Iris pigment epithelial cell (primary cell): Measurements from ENCODE around the gene CYTH2.
"Not testable (repeated sequence)": the region's sequence is repeated elsewhere in the genome, so short reads cannot be mapped to it uniquely, and the experiment has no call there.

ENCODE experiments used
- DNase-seq: peaks from one replicate; pipeline ENCODE4 v3.0.0-alpha.2; 2011; ENCODE audit warnings: low read depth

Gene CYTH2

DNA sequence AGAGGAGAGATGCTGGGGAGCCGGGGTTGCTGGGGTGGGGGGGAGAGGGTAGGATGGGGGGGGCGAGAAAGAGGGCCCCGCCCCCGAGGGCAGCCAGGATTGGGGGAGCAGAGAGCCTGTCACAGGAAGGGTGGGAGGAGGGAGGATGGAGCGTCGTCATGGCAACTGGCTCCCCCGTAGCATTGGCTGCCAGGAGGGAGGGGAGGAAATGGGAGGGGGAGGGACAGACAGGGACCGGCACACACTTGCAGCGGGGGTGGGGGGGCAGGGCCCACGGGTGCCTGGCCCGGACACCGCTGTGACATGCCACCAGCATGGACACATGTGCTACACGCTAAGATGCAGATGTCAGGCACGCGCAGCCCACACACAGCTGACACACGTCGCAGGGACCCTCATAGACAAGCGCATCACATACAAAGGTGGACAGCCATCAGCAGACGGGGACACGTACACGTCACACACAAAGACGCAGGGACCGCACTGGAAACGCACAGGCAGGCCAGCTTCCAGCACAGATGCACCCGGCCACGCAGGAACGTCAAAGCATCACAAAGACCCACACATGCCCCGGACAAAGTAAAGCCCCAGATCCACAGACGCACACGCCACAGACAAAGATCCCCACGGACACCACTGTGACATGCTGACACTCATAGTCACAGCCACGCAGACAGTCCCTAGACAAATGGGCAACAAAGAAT, 42.8 kb downstream of the CYTH2 start, which contains the start of gene LMTK3:
Gene LMTK3 (minus strand): TSS at position 36 of the 704 bp plus-strand sequence. CDS start 259 bp downstream, outside the sequence.
- peak; percentile 24 for DNase-seq

DNA sequence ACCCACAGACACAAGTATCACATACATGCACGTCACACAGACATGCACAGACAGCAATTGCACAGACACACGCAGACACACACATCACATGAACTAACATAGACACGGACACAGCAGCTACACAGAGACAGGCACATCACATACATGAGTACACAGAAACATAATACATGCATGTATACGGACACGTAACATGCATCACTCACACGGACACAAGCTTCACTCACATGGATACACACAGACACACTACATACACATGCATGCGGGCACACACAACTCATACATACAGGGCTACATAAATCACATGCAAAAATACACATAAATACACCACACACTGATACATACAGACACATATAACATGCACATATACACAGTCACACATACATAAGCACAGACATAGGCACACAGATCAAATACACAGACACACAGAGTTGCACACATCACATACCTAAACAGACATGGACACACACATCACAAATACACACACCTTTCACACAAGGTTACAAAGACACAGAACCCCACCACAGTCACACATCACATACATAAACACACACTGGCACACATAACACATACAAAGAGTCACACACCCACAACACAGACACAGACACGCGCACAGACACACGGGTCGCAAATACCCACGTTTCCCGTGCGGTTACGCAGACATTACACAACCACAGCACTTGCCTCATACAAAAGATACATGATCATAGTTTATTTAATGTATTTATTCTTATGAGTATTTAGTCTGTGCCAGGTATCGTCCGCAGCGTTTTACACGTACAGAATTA, 43.5 kb downstream of the CYTH2 start:
- peak; percentile 11 for DNase-seq

DNA sequence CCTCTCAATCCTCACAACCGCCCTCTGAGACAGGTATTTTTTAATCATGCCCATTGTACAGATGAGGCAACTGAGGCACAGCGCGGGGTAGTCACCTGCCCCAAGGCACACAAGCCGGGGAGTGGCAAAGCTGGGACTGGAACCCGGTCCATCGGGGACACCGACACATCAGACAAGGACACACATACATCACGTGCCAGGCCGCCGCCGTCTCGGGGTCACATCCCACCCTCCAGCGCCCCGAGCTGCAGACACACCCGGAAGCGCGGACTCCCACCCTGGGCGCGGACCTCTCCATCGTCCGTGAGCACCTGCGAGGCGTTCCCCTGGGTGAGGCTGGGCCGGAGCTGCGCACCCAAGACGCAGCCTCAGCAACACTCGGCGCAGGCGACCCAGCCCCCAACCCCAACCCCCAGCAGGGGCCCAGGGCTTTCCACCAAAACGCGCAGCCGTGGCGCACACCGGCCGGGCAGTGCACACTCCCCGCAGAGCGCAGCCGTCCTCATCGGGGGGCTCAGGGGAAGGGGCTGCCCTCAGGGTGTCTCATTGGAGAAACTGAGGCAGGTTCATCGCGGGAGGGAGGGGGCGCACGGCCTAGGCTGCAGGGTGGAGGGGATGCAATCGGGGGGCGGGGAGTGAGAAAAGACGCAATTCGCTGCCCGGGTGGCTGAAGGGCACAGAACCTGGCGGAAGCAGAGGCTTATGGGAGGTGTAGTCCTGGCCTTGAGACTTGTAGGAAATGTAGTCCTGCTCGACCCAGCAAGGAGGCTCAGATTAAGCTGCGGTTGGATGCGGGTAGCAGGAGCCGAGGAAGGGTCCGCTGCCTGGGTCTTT, 44.3 kb downstream of the CYTH2 start:
- peak; percentile 74 for DNase-seq

DNA sequence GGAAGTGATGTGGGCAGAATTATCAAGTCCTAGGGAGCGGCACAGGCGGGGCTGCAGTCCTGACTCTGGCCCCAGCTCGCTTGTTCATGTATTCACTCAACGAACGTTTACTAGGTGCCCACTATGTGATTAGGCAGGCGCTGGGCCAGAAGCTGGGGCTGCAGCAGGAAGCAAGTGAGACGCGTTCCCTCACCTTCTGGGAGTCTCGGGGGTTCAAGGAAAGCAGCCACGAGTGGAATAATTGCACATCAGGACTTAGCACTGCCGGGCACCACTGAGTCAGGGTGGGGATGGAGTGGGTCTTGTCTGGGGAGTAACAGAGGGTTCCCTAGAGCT, 44.9 kb downstream of the CYTH2 start:
- no peak for DNase-seq

DNA sequence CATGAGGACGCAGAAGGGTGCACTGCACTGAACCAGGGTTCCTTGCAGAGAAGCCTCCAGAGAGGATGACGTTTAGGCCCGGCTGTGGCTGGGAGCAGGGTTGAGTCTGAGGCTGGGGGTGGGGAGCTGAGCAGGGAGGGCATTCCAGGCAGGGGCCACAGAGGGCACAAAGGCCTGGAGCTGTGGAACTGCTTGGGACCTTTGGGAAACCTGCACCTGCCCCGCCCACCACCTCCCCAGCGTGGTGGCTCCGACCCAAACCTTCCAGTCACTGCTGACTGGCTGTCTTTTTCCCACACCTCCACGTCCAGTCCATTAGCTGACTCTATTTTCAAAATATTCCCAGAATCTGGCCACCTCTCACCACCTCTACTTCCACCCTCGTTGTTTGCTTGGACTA, 47.4 kb downstream of the CYTH2 start:
- no peak for DNase-seq

DNA sequence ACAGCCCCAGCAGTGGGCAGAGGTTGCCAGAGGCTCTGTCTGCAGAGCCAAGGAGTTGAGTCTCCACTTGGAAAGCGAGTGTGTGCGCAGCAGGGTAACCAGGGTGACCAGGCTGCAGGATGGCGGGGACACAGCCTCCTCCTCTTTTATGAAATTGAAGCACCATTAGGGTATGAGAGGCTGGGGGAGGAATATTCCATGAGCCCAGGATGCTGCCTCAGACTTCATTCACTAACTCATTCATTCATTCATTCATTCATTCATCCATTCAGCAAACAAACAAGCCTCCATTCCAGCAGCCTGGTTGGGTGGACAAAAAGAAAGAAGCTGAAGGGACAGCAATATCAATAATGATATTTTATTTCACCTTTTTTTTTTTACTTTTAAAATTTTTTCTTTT, 49.0 kb downstream of the CYTH2 start:
- no peak for DNase-seq

DNA sequence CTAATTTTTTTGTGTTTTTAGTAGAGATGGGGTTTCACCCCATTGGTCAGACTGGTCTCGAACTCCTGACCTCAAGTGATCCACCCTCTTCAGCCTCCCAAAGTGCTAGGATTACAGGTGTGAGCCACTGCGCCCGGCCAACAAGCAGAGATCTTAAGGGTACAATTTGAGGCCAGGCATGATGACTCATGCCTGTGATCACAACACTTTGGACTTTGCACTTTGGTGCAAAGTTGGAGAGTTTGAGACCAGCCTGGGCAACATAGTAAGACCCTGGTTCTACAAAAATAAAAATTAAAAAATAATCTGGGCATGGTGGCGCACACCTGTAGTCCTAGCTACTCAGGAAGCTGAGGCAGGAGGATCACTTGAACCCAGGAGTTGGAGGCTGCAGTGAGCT, 50.3 kb downstream of the CYTH2 start:
- not testable (repeated sequence) for DNase-seq

DNA sequence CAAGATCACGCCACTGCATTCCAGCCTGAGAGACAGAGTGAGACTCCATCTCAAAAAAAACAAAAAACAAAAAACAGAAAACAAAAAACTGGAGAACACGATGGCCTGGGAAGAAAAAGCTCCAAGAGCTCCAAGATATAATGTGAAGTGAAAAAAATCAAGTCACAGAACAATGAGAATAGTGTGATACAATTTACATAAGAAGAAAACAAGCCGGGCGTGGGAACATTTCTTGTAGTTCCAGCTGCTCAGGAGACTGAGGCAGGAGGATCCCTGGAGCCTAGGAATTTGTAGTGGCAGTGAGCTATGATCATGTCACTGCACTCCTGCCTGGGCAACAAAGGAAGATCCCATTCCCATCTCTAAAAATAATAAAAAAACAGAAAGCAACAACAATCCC, 51.0 kb downstream of the CYTH2 start:
- no peak for DNase-seq

DNA sequence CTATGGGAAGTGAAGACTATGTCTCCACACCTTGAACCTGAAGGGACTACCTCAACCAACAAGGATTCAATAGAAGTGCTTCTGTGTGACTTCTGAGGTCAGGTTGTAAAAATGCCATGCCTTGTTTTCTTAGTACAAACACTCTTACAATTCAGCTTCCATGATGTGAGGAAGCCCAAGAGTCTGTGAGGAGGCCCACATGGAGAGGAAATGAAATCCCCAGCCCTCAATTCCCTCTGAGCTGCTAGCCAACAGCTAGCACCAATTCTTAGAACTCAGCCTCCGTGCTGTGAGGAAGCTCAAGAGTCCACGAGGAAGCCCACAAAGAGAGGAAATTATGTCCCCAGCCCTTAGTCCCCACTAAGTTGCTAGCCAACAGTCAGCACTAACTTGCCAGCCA, 55.1 kb downstream of the CYTH2 start:
- DNase-seq: no peak

DNA sequence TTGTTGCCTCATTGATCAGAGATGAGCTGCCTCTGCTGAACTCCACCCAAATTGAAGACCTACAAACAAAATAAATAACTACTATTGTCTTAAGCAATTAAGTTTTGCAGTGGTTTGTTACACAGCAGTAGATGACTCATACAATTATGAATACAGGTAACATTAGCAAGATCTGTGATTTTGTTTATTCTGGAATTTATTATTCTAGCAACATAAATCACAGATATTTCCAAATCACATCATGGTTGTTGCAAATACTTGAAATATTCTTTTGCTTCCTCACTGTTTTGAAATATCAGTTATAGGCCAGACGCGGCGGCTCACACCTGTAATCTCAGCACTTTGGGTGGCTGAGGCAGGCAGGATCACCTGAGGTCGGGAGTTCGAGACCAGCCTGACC, 55.6 kb downstream of the CYTH2 start:
- DNase-seq: no peak

DNA sequence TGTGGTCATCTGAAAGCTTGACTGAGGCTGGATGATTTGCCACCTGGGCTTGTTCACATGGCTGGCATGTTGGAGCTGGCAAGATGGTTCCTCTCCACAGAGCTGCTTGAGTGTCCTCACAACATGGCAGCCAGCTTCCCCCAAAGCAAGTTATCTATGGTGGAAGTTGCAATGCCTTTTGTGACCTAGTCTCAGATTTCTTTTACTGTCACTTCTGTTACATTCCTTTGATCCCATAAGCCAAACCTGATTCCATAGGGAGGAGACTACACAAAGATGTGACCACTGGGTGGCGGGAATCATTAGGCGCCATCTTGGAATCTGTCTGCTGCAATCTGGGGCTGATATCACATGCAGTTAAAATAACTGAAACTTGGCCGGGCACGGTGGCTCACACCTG, 60.0 kb downstream of the CYTH2 start:
- DNase-seq: no peak

DNA sequence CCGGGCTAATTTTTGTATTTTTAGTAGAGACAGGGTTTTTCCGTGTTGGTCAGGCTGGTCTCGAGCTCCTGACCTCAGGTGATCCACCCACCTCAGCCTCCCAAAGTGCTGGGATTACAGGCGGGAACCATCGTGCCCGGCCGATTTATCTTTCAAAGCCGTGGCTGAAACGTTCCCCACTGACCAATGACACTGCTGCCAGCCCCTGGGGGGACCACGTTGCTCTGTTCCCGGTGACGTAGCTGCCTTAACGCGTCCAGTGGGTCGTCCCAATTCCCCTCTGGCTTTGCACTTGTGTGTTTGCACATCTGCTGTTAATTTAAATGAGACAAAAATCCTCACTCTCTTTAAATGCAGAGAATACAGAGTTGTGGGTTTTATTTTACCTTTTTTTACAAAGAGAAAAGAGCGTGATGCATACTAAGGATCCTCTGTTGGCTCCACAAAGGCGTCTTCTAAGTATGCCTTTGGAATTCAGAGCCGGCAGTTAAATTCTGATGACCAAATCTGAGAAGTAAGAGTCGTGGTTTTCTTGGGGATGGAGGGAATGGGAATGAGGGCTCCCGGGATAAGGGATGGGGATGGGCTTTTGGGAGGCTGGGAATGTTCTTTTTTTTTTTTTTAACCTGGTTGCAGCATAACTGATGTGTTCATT, 61.0 kb downstream of the CYTH2 start:
- no peak for DNase-seq

DNA sequence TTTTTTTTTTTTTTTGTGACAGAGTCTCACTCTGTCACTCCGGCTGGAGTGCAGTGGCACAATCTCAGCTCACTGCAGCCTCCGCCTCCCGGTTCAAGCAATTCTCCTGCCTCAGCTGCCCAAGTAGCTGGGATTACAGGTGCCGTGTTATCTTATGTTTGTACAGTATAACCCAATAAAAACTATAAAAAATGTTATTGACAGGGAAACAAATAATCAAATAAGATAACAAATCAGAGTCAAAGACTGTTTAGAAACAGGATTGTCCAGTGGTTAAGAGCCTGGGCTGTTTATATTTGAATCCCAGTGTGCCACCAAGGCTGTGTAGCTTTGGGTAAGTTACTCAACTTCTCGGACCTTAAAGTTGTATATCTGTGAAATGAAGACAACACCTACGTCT, 61.6 kb downstream of the CYTH2 start:
- no peak for DNase-seq
